Neural cell (in vitro differentiated cells): ENCODE data around the gene CBR3. TPM values are rescaled to one million over a fixed set of nuclear protein-coding genes. Genes with fewer than 3 reads are reported as not detected.

Source experiments
- H2AFZ ChIP-seq: fragments of 200-600, 300-800 bp; sonication (generic), shearing (Covaris generic); 2 replicates; pipeline ENCODE4 v1.6.0; 2014; ENCODE audit warnings: low read depth, mild to moderate bottlenecking, antibody characterized with exemption, low read length, moderate library complexity
- H3F3A ChIP-seq: fragments of 200-600 bp; shearing (Covaris generic); 2 replicates; pipeline ENCODE4 v1.6.1; 2016; ENCODE audit warnings: mild to moderate bottlenecking, moderate library complexity, mixed read lengths, antibody characterized with exemption, low read length; ENCODE audit not compliant: insufficient read depth, poor library complexity, severe bottlenecking
- H3K27ac ChIP-seq: fragments of 200-600, 300-800 bp; sonication (generic), shearing (Covaris generic); 2 replicates; pipeline ENCODE4 v1.5.1; 2014; ENCODE audit warnings: mild to moderate bottlenecking, low read length, moderate library complexity
- H3K27me3 ChIP-seq: fragments of 300-800, 200-600 bp; sonication (generic), shearing (Covaris generic); 2 replicates; pipeline ENCODE4 v1.6.0; 2014; ENCODE audit warnings: mild to moderate bottlenecking, low read depth, low read length, moderate library complexity; ENCODE audit not compliant: insufficient read depth
- H3K36me3 ChIP-seq: fragments of 300-800, 200-600 bp; sonication (generic), shearing (Covaris generic); 2 replicates; pipeline ENCODE4 v1.5.1; 2014; ENCODE audit warnings: mild to moderate bottlenecking, antibody characterized with exemption, low read length, moderate library complexity; ENCODE audit not compliant: insufficient read depth
- H3K4me2 ChIP-seq: fragments of 300-800, 200-600 bp; sonication (generic), shearing (Covaris generic); 2 replicates; pipeline ENCODE4 v1.6.0; 2014; ENCODE audit warnings: mild to moderate bottlenecking, low read length
- H3K4me3 ChIP-seq: fragments of 300-800, 200-600 bp; sonication (generic), shearing (Covaris generic); 2 replicates; pipeline ENCODE4 v1.5.1; 2014; ENCODE audit warnings: mild to moderate bottlenecking, low read length, moderate library complexity
- H3K79me2 ChIP-seq: fragments of 200-600 bp; shearing (Covaris generic); replicated peaks from 2 replicates; pipeline ENCODE4 v1.6.0; 2014; ENCODE audit warnings: mild to moderate bottlenecking, low read length, moderate library complexity; ENCODE audit not compliant: insufficient read depth
- H3K9ac ChIP-seq: fragments of 300-800, 200-600 bp; sonication (generic), shearing (Covaris generic); 2 replicates; pipeline ENCODE4 v1.6.1; 2016; ENCODE audit warnings: mild to moderate bottlenecking, low read length, mixed read lengths
- H3K9me2 ChIP-seq: fragments of 200-600 bp; shearing (Covaris generic); 2 replicates; pipeline ENCODE4 v1.6.1; 2016; ENCODE audit warnings: mild to moderate bottlenecking, low read length, mixed read lengths; ENCODE audit not compliant: insufficient read depth
- H3K9me3 ChIP-seq: fragments of 200-600, 300-800 bp; sonication (generic), shearing (Covaris generic); 2 replicates; pipeline ENCODE4 v1.6.1; 2016; ENCODE audit warnings: mild to moderate bottlenecking, mixed run types, low read length, moderate library complexity, mixed read lengths
- H4K20me1 ChIP-seq: fragments of 200-600 bp; shearing (Covaris generic); 2 replicates; pipeline ENCODE4 v1.6.1; 2016; ENCODE audit warnings: mild to moderate bottlenecking, mixed run types; ENCODE audit not compliant: insufficient read depth
- CTCF ChIP-seq: fragments of 450-650 bp; IDR thresholded peaks from 2 replicates; pipeline ENCODE4 v1.5.1; 2014; ENCODE audit warnings: antibody characterized with exemption, mild to moderate bottlenecking, moderate library complexity; ENCODE audit not compliant: poor library complexity, severe bottlenecking
- EP300 ChIP-seq: fragments of 450-650 bp; conservative IDR thresholded peaks from 2 replicates; pipeline ENCODE4 v1.6.1; 2014; ENCODE audit warnings: antibody characterized with exemption, mild to moderate bottlenecking, moderate library complexity; ENCODE audit not compliant: poor library complexity, severe bottlenecking
- EZH2 ChIP-seq: fragments of 200-600, 300-800 bp; shearing (Covaris generic), sonication (generic); IDR thresholded peaks from 2 replicates; pipeline ENCODE4 v1.6.1; 2014; ENCODE audit warnings: antibody characterized with exemption, low read length, borderline replicate concordance, mild to moderate bottlenecking; ENCODE audit not compliant: insufficient read depth, poor library complexity, severe bottlenecking
- MXI1 ChIP-seq: fragments of 450-650 bp; conservative IDR thresholded peaks from 2 replicates; pipeline ENCODE4 v1.6.1; 2014; ENCODE audit warnings: antibody characterized with exemption, mild to moderate bottlenecking; ENCODE audit not compliant: poor library complexity, severe bottlenecking
- POLR2AphosphoS5 ChIP-seq: IDR thresholded peaks from 2 replicates; pipeline ENCODE4 v1.6.1; 2012
- RAD21 ChIP-seq: fragments of 450-650 bp; conservative IDR thresholded peaks from 2 replicates; pipeline ENCODE4 v1.6.1; 2014; ENCODE audit warnings: antibody characterized with exemption, mild to moderate bottlenecking, moderate library complexity
- REST ChIP-seq: IDR thresholded peaks from 2 replicates; pipeline ENCODE4 v1.6.1; 2012; ENCODE audit warnings: borderline replicate concordance
- SMC3 ChIP-seq: fragments of 450-650 bp; conservative IDR thresholded peaks from 2 replicates; pipeline ENCODE4 v1.6.1; 2014; ENCODE audit warnings: antibody characterized with exemption, mild to moderate bottlenecking, moderate library complexity; ENCODE audit not compliant: poor library complexity
- TAF1 ChIP-seq: IDR thresholded peaks from 2 replicates; pipeline ENCODE4 v1.6.1; 2012; ENCODE audit warnings: low read depth
- polyA plus RNA-seq: library from polyadenylated mRNA; depleted of rRNA; stranded (reverse); fragments of >200 nt; gene quantifications from 2 replicates; pipeline ENCODE4 v1.2.3, GENCODE V29; 2014

The CBR3 gene
- polyA plus RNA-seq, 1 donor from 2014 or later, result not detected

DNA sequence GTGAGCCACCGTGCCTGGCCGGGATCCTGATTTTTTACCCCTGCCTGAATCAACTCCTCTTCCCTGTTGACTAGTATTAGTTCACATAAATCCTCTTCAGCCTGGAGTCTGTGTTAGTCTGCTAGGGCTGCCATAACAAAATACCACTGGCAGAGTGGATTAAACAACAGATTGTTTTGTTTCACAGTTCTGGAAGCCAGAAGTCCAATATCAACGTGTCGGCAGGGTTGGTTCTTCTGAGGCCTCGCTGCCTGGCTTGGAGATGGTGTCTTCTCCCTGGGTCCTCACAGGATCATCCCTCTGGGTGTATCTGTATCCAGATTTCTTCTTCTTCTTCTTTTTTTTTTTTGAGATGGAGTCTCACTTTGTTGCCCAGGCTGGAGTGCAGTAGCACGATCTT lies 39.9 kb downstream of the CBR3 start:
- no peak overlapping the region for H3K4me3 ChIP-seq
- H3K27ac ChIP-seq, result no peak overlapping the region
- H3K79me2 ChIP-seq, result no peaks in the 10 kb centered on the region
- H3K9ac ChIP-seq, result no peak overlapping the region
- no peaks in the 10 kb centered on the region for H3K27me3 ChIP-seq
- H2AFZ ChIP-seq, result no peak overlapping the region
- H3K9me2 ChIP-seq, result no peaks in the 10 kb centered on the region
- H3K4me2 ChIP-seq, result no peak overlapping the region
- TF ChIP-seq SMC3 (no peak), MXI1 (no peak), REST (no peak), EP300 (no peak), EZH2 (no peak), CTCF (no peak), POLR2AphosphoS5 (no peak), TAF1 (no peak), RAD21 (no peak)
- no peaks in the 10 kb centered on the region for H3K9me3 ChIP-seq
- no peaks in the 10 kb centered on the region for H4K20me1 ChIP-seq
- no peaks in the 10 kb centered on the region for H3K36me3 ChIP-seq
- H3F3A ChIP-seq, result no peaks in the 10 kb centered on the region

GRCh38 chr21:36175771-36176565 lies 41.1 kb downstream of the CBR3 start:
- TF ChIP-seq POLR2AphosphoS5 (no peak), EP300 (no peak), SMC3 (no peak), CTCF (no peak), RAD21 (no peak), EZH2 (no peak), REST (no peak), TAF1 (no peak), MXI1 (no peak)

More at GRCh38 chr21:36175771-36176565, 41.1 kb downstream of the CBR3 start:
- Histone ChIP-seq H3K27ac (no peak overlapping the region), H2AFZ (no peak overlapping the region), H3K79me2 (no peaks in the 10 kb centered on the region), H3K9me3 (no peaks in the 10 kb centered on the region), H3F3A (no peaks in the 10 kb centered on the region), H3K9me2 (no peaks in the 10 kb centered on the region), H3K9ac (no peak overlapping the region), H3K27me3 (no peaks in the 10 kb centered on the region), H3K4me3 (no peak overlapping the region), H3K36me3 (no peaks in the 10 kb centered on the region), H4K20me1 (no peaks in the 10 kb centered on the region), H3K4me2 (no peak overlapping the region)
